HCT116 (cell line): ENCODE results near the gene NFE2L2.

Experiments
- EZH2phosphoT487 ChIP-seq: fragments of 200-600 bp; IDR thresholded peaks from 2 replicates; pipeline ENCODE4 v1.6.1; 2018; ENCODE audit warnings: antibody characterized with exemption, borderline replicate concordance
- JUND ChIP-seq: IDR thresholded peaks from 2 replicates; pipeline ENCODE4 v1.6.1; 2012
- POLR2A ChIP-seq: IDR thresholded peaks from 2 replicates; pipeline ENCODE4 v1.7.0; 2011; ENCODE audit warnings: borderline replicate concordance; ENCODE audit not compliant: insufficient read depth, insufficient read length; ENCODE audit errors: extremely low read depth
- TF ChIP-seq, protein P1 (sequence below), 3 experiments: fragments of 200-600 bp in 1 of 3; sonication (generic) in 1 of 3; IDR thresholded peaks in 2 of 3; conservative IDR thresholded peaks in 1 of 3; 2 replicates each; pipeline ENCODE4 v1.5.1; 2012 to 2017; ENCODE audit warnings: low read depth in 2 of 3, low read length in 2 of 3, antibody characterized with exemption in 1 of 3, borderline replicate concordance in 1 of 3, control low read depth in 1 of 3, mild to moderate bottlenecking in 1 of 3, mixed read lengths in 1 of 3, mixed run types in 1 of 3, moderate library complexity in 1 of 3; ENCODE audit not compliant: insufficient read depth in 1 of 3

DNA sequence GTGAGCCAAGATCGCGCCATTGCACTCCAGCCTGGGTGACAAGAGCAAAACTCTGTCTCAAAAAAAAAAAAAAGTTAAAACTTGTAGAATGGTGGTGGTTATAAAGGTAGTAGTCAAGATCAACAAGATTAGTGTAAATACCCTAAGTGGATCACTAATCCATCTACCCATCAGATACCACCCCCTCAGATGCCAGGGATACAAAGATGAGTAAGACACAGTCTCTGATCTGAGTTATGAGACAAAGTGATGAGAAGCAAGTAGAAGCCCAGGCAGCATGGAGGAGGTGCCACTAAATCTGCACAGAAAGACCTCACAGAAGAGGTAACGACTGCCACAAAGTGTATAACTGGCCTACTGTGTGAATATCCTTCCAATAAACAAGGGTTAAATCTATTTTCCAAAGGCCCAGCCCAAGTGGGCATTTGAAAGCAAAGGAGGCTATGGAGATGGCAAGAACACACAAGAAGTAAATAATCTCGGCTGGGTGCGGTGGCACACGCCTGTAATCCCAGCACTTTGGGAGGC is 20.2 kb downstream of the NFE2L2 start:
- TF ChIP-seq JUND: no peak
- TF ChIP-seq EZH2phosphoT487: no peak
- TF ChIP-seq POLR2A: no peak
- TF ChIP-seq, protein P1, sequence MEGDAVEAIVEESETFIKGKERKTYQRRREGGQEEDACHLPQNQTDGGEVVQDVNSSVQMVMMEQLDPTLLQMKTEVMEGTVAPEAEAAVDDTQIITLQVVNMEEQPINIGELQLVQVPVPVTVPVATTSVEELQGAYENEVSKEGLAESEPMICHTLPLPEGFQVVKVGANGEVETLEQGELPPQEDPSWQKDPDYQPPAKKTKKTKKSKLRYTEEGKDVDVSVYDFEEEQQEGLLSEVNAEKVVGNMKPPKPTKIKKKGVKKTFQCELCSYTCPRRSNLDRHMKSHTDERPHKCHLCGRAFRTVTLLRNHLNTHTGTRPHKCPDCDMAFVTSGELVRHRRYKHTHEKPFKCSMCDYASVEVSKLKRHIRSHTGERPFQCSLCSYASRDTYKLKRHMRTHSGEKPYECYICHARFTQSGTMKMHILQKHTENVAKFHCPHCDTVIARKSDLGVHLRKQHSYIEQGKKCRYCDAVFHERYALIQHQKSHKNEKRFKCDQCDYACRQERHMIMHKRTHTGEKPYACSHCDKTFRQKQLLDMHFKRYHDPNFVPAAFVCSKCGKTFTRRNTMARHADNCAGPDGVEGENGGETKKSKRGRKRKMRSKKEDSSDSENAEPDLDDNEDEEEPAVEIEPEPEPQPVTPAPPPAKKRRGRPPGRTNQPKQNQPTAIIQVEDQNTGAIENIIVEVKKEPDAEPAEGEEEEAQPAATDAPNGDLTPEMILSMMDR (IDR thresholded peaks at IDR 0.05 in 2 of 3, conservative IDR thresholded peaks at IDR 0.05 in 1 of 3; ENCODE audit: borderline replicate concordance in 1 of 3, insufficient read depth in 1 of 3, low read depth in 2 of 3, low read length in 2 of 3): no peak
